Measurements from ENCODE around the gene VAMP5. TPM values are rescaled to one million over a fixed set of nuclear protein-coding genes. Genes with fewer than 3 reads are reported as not detected.
"Not testable (repeated sequence)": the region's sequence is repeated elsewhere in the genome, so short reads cannot be mapped to it uniquely, and the experiment has no call there.

Gene VAMP5
- total RNA-seq, 1 donor from 2014 or later = 33.1 TPM

DNA sequence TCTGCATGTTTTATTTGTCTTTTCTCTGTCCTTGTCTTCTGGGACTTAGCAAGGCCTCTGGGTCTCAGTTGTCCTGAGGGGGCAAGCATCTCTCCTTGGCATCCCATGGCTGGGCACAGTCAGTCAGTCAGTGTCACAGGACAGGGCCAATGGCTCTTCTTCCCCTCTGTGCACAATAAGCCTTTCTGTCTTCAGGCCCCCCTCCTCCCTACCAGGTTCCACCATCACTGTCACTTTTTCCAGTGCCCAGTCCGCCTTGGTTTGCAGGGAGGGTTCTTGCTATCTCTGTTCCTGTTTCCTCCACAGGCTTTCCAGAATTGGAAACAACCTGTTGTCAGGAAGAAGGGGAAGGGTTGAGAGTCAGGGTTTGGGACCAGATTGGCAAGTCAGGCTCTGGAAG, 1.7 kb upstream of the VAMP5 start:
- Mint-ChIP-seq H3K9me3 (no peaks in the 10 kb centered on the region), H3K4me1 (peaks cover 56% of the 10 kb centered on the region), H3K27me3 (no peaks in the 10 kb centered on the region), H3K4me3 (no peak overlapping the region), H3K27ac (peak overlapping the region; percentile 27), H3K36me3 (ENCODE audit: low read depth) (peaks cover 25% of the 10 kb centered on the region)
- intact Hi-C loops (cut with micrococcal nuclease) = no loop called here
- DNase-seq = no peak

GRCh38 chr2:85583667-85584353, 421 bp upstream of the VAMP5 start:
- Mint-ChIP-seq H3K4me1 (peaks cover 56% of the 10 kb centered on the region), H3K9me3 (no peaks in the 10 kb centered on the region)
- intact Hi-C loops (cut with micrococcal nuclease) = no loop called here

DNA sequence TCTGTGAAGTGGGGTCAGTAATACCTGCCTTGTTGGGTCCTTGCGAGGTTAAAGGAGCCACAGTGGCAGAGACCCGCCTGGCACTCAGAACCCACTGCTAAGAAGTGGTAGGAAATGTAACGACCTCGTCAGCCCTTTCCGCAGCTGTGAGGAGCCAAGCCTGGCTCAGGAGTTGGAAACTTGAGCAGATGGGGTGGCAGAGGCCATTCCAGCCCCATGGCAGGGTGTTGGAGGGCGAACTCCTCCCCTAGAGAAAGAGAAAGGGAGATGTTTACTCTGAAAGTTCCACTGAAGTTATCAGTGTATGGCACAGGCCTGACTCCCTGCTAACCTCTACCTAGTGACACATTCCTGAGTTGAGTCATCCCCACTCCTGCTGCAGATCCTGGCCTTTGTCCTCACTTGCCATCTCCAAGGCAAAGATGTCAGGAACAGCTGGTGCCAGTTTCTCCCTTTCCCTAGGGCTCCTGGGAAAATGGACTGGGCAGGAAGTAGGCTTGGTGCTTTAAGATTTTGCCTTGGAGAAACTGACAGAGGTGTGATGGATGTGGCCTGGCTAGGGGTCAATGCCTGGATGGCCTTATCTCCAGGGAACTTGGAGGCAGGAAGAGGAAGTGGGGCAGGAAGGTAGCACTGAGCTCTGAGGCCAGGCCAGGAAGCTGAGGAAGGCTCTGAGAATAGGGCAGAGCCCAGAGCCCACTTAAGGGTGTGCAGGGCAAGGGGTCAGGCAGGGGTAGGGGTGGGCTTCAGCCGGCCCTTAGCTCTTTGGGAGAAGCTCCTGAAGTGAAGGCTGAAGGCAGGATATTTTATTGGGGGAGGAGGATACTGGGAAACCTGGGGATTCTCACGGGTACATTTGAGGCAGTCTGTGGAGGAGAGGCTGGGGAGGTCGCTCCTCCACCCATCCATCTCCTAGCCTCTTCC, 888 bp downstream of the VAMP5 start:
- peak; percentile 76 for DNase-seq
- Mint-ChIP-seq H3K9me3 (no peaks in the 10 kb centered on the region), H3K27me3 (no peaks in the 10 kb centered on the region), H3K4me1 (peaks cover 47% of the 10 kb centered on the region), H3K27ac (peak overlapping the region; percentile 95), H3K4me3 (peak overlapping the region; percentile 93), H3K36me3 (ENCODE audit: low read depth) (peaks cover 20% of the 10 kb centered on the region)
- intact Hi-C loops (cut with micrococcal nuclease) = loop anchor here (1.0 kb wide), 2 partner anchors 8 to 10 kb away; partner anchors contain the start of genes RNF181 and VAMP8

More at GRCh38 chr2:85583667-85584353, 421 bp upstream of the VAMP5 start:
- H3K4me3 Mint-ChIP-seq = peak overlapping the region; percentile 93
- peak overlapping the region; percentile 91 for H3K27ac Mint-ChIP-seq
- H3K27me3 Mint-ChIP-seq = no peaks in the 10 kb centered on the region
- peaks cover 24% of the 10 kb centered on the region for H3K36me3 Mint-ChIP-seq (ENCODE audit: low read depth)
- peak; percentile 84 for DNase-seq

GRCh38 chr2:85585781-85586105, 1.5 kb downstream of the VAMP5 start:
- Mint-ChIP-seq H3K27ac (peak overlapping the region; percentile 95), H3K9me3 (no peaks in the 10 kb centered on the region), H3K4me1 (peaks cover 46% of the 10 kb centered on the region), H3K27me3 (no peaks in the 10 kb centered on the region), H3K4me3 (peak overlapping the region; percentile 93), H3K36me3 (ENCODE audit: low read depth) (peaks cover 17% of the 10 kb centered on the region)
- DNase-seq = no peak
- intact Hi-C loops (cut with micrococcal nuclease) = loop anchor here (1.0 kb wide), 2 partner anchors 8 to 10 kb away; partner anchors contain the start of genes RNF181 and VAMP8

DNA sequence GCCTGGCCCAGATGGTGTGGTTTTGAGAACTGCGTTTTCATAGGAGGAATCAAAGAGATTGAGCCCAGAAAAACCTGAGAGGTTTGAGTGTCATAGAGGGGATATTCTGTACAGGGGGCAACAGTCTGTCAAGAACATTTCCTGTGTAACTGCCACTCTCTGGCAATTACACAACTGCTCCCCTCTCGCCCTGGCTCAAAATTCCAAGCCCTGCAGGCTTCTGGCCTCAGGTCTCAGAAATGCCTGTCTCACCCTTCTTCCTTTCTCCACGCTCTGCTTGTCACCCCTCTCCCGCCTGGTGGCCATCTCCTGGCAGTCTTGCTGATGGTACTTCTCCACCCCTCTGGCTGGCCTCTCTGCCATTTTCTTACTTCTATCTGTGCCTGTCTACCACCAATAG, 4.0 kb downstream of the VAMP5 start:
- Mint-ChIP-seq H3K27ac (no peak overlapping the region), H3K9me3 (no peaks in the 10 kb centered on the region), H3K4me1 (peaks cover 40% of the 10 kb centered on the region), H3K4me3 (no peak overlapping the region), H3K36me3 (ENCODE audit: low read depth) (peaks cover 7% of the 10 kb centered on the region), H3K27me3 (no peaks in the 10 kb centered on the region)
- intact Hi-C loops (cut with micrococcal nuclease) = no loop called here
- DNase-seq = no peak

GRCh38 chr2:85588645-85589044, 4.4 kb downstream of the VAMP5 start:
- DNase-seq = no peak
- Mint-ChIP-seq H3K27me3 (no peaks in the 10 kb centered on the region), H3K4me3 (no peak overlapping the region), H3K9me3 (no peaks in the 10 kb centered on the region), H3K36me3 (ENCODE audit: low read depth) (peaks cover 4% of the 10 kb centered on the region), H3K27ac (peak overlapping the region; percentile 8), H3K4me1 (peaks cover 39% of the 10 kb centered on the region)
- intact Hi-C loops (cut with micrococcal nuclease) = no loop called here

- H3K27ac Mint-ChIP-seq = no peak overlapping the region
Observed at GRCh38 chr2:85589181-85589580, 5.0 kb downstream of the VAMP5 start.

DNA sequence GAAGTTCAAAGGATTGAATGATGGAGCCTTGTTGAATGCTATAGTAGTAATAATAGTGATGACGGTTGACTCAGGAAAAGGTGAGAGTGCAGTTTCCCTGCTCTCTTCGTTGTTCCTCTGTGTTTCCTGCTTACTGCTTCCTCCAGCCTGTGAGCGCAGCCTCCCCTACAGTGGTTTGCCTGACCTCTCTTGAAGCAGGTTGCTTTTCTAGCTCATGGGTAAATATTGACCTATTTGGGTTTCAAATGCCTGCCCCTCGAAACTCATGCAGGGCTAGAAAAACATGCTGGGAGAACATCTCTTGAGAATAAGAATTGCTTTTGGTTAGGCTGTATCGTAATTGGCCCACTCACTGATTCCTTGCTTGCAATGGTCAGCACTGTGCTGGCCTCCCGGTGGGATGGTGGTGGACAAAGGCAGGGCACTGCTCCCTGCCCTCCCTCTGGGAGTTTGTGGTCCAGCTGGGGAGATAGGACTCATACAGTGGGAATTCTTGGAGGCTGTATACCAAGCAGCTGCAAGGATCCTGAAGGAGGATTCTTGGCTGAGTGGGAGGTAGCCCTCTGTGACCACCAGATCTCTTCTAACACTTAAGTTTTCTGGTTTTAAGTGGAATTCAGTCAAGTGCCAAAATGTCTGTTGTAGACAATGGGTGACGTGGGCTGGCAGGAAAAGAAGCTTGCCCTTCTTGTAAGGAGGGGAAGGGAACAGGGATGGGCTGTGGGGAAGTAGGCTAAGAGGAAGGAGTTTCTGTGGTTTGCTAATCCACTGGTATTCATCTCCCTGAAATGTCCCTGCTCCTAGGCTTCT, 6.0 kb downstream of the VAMP5 start:
- intact Hi-C loops (cut with micrococcal nuclease) = no loop called here
- Mint-ChIP-seq H3K9me3 (no peaks in the 10 kb centered on the region), H3K36me3 (ENCODE audit: low read depth) (peaks cover 4% of the 10 kb centered on the region), H3K27ac (no peak overlapping the region), H3K4me1 (peaks cover 39% of the 10 kb centered on the region), H3K27me3 (no peaks in the 10 kb centered on the region), H3K4me3 (no peak overlapping the region)
- DNase-seq = no peak

More at GRCh38 chr2:85589181-85589580, 5.0 kb downstream of the VAMP5 start:
- Mint-ChIP-seq H3K9me3 (no peaks in the 10 kb centered on the region), H3K4me1 (peaks cover 39% of the 10 kb centered on the region), H3K4me3 (no peak overlapping the region), H3K36me3 (ENCODE audit: low read depth) (peaks cover 4% of the 10 kb centered on the region), H3K27me3 (no peaks in the 10 kb centered on the region)
- no peak for DNase-seq
- intact Hi-C loops (cut with micrococcal nuclease) = no loop called here

GRCh38 chr2:85590950-85591349, 6.7 kb downstream of the VAMP5 start:
- Mint-ChIP-seq H3K27me3 (no peaks in the 10 kb centered on the region), H3K4me1 (peaks cover 33% of the 10 kb centered on the region), H3K36me3 (ENCODE audit: low read depth) (peaks cover 8% of the 10 kb centered on the region), H3K9me3 (no peaks in the 10 kb centered on the region), H3K4me3 (no peak overlapping the region), H3K27ac (no peak overlapping the region)
- intact Hi-C loops (cut with micrococcal nuclease) = no loop called here
- no peak for DNase-seq

DNA sequence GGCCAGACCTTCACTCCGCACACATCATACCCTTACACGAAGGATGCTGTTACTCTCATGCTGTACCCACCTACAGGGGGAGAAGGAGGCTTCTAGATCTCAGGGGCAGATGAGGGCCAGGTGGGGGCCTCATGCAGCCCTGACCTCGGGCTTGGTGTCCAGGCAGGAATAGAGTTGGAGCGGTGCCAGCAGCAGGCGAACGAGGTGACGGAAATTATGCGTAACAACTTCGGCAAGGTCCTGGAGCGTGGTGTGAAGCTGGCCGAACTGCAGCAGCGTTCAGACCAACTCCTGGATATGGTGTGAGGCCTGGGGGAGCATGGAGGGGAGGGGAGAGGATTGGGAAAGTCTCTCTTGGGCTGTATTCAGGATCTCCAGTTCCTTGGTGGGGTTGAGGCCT, 7.3 kb downstream of the VAMP5 start:
- DNase-seq = no peak
- intact Hi-C loops (cut with micrococcal nuclease) = no loop called here
- Mint-ChIP-seq H3K4me1 (peaks cover 31% of the 10 kb centered on the region), H3K9me3 (no peaks in the 10 kb centered on the region), H3K36me3 (ENCODE audit: low read depth) (peaks cover 8% of the 10 kb centered on the region), H3K4me3 (no peak overlapping the region), H3K27ac (no peak overlapping the region), H3K27me3 (no peaks in the 10 kb centered on the region)

GRCh38 chr2:85592299-85592698, 8.1 kb downstream of the VAMP5 start:
- H3K4me3 Mint-ChIP-seq; intact Hi-C loops (cut with micrococcal nuclease); H3K9me3 Mint-ChIP-seq; H3K27me3 Mint-ChIP-seq; DNase-seq: not testable (repeated sequence)
- Mint-ChIP-seq H3K27ac (peak overlapping the region; percentile 32), H3K36me3 (ENCODE audit: low read depth) (peaks cover 16% of the 10 kb centered on the region), H3K4me1 (peaks cover 35% of the 10 kb centered on the region)

- H3K36me3 Mint-ChIP-seq (ENCODE audit: low read depth) = peaks cover 20% of the 10 kb centered on the region
- H3K9me3 Mint-ChIP-seq = no peaks in the 10 kb centered on the region
- no peak for DNase-seq
- peak overlapping the region; percentile 26 for H3K4me3 Mint-ChIP-seq
- peaks cover 30% of the 10 kb centered on the region for H3K4me1 Mint-ChIP-seq
- intact Hi-C loops (cut with micrococcal nuclease) = no loop called here
- H3K27ac Mint-ChIP-seq = no peak overlapping the region
- H3K27me3 Mint-ChIP-seq = no peaks in the 10 kb centered on the region
Observed at GRCh38 chr2:85593023-85593422, 8.8 kb downstream of the VAMP5 start.

DNA sequence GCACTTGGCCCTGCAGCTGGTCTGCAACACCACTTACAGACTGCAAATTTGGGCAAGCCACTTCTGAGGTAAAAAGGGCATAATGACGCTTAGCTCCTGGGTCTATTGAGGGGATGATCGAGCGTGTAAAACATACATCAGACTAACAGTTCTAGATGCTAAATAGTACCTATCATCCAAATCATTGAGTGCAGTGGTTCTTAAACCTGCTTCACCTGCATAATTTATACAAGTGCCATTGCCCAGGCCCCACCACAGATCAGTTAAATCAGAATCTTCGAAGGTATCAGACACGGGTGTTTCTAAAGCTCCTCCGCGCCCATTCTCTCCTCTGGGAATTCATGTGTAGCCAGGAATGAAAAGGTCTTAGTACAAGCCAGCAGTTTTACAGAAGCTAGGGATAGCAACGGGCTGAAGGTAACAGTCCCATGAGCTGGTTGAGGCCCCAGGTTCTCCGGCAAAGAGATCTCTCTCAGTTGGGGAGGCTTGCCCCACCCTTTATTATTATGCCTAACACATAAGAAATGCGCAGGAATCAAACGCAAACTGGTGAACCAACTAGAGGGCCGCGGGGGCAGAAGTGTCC, 10.6 kb downstream of the VAMP5 start:
- peaks cover 27% of the 10 kb centered on the region for H3K36me3 Mint-ChIP-seq (ENCODE audit: low read depth)
- intact Hi-C loops (cut with micrococcal nuclease) = loop anchor here (1.0 to 2.0 kb wide), 4 partner anchors 8 to 34 kb away; partner anchors contain the start of gene GGCX
- no peak for DNase-seq
- no peaks in the 10 kb centered on the region for H3K27me3 Mint-ChIP-seq
- H3K4me3 Mint-ChIP-seq = peak overlapping the region; percentile 94
- peaks cover 24% of the 10 kb centered on the region for H3K4me1 Mint-ChIP-seq
- peak overlapping the region; percentile 90 for H3K27ac Mint-ChIP-seq
- no peaks in the 10 kb centered on the region for H3K9me3 Mint-ChIP-seq

Data from activated CD4-positive, alpha-beta T cell treated with anti-CD3 and anti-CD28 coated beads, Interleukin-2, amount 10 ng/mL, durations not matched to agents 24 days and 14 days (primary cell).